Spinal cord (tissue), 10 donors: ENCODE results near the gene HIP1R. TPM values are rescaled to one million over a fixed set of nuclear protein-coding genes. Genes with fewer than 3 reads are reported as not detected.

Source experiments
- DNase-seq, 6 donors: peaks; one replicate each; pipeline versions ENCODE4 v3.0.0 to v3.0.0-alpha.2; 2013 to 2015; ENCODE audit warnings: low spot score in 6 of 6, low read depth in 4 of 6
- H3K27ac ChIP-seq: one replicate; pipeline ENCODE4 v1.5.1; 2013; ENCODE audit warnings: low read depth, low read length, control low read depth
- H3K27me3 ChIP-seq: one replicate; pipeline ENCODE4 v1.6.1; 2013; ENCODE audit warnings: low read length; ENCODE audit not compliant: control insufficient read depth, insufficient read depth
- H3K36me3 ChIP-seq: one replicate; pipeline ENCODE4 v1.6.1; 2013; ENCODE audit warnings: low read length; ENCODE audit not compliant: control insufficient read depth, insufficient read depth
- H3K4me1 ChIP-seq: one replicate; pipeline ENCODE4 v1.6.1; 2013; ENCODE audit warnings: low read length; ENCODE audit not compliant: control insufficient read depth, insufficient read depth
- H3K4me3 ChIP-seq: one replicate; pipeline ENCODE4 v1.5.1; 2013; ENCODE audit warnings: low read depth, low read length, control low read depth
- H3K9me3 ChIP-seq: one replicate; pipeline ENCODE4 v1.6.1; 2013; ENCODE audit warnings: low read length; ENCODE audit not compliant: control insufficient read depth, insufficient read depth
- WGBS: methylation state at CpG from one replicate; pipeline ENCODE4 v1.1.5; 2013; ENCODE audit warnings: missing lambda C conversion rate; ENCODE audit not compliant: insufficient coverage; 5-methylcytosine and 5-hydroxymethylcytosine counted together
- polyA plus RNA-seq, 2 donors: library from polyadenylated mRNA; unstranded; fragments of 120-200 nt; gene quantifications; one replicate each; pipeline ENCODE4 v1.2.1, GENCODE V29; 2013; ENCODE audit not compliant: insufficient read length in 2 of 2
- total RNA-seq, 2 donors: library from RNA; depleted of rRNA in 1 of 2; stranded (reverse); fragments of 120-200 nt in 1 of 2; fragments of >200 nt in 1 of 2; gene quantifications; one replicate each; pipeline versions ENCODE4 v1.2.3 to v1.2.4, GENCODE V29; 2013 to 2014
- donor health status: healthy.

HIP1R gene
- total and polyA plus RNA-seq, 4 donors = 37.5 to 71.4 (median 49.8) TPM

- H3K9me3 ChIP-seq = no peaks in the 10 kb centered on the region
- H3K36me3 ChIP-seq = peaks cover 84% of the 10 kb centered on the region
- DNase-seq = no peak
- WGBS = 88% methylated on average over 13 of the region's 17 CpGs
- H3K4me1 ChIP-seq = peaks cover 38% of the 10 kb centered on the region
- H3K4me3 ChIP-seq = no peak overlapping the region
- no peak overlapping the region for H3K27ac ChIP-seq
- H3K27me3 ChIP-seq = no peaks in the 10 kb centered on the region
These were observed 19.3 kb downstream of the HIP1R start for GRCh38 chr12:122854554-122854953.

- H3K27ac ChIP-seq = no peak overlapping the region
- no peak for DNase-seq
- peaks cover 36% of the 10 kb centered on the region for H3K4me1 ChIP-seq
- H3K27me3 ChIP-seq = no peaks in the 10 kb centered on the region
- H3K36me3 ChIP-seq = peaks cover 86% of the 10 kb centered on the region
- H3K9me3 ChIP-seq = no peaks in the 10 kb centered on the region
- H3K4me3 ChIP-seq = no peak overlapping the region
- 92% methylated on average over 24 of the region's 24 CpGs for WGBS
These were observed 20.0 kb downstream of the HIP1R start for GRCh38 chr12:122855071-122855829.

GRCh38 chr12:122855928-122856831 lies 20.9 kb downstream of the HIP1R start:
- peaks cover 40% of the 10 kb centered on the region for H3K4me1 ChIP-seq
- no peaks in the 10 kb centered on the region for H3K27me3 ChIP-seq

GRCh38 chr12:122856999-122857671 lies 21.9 kb downstream of the HIP1R start:
- H3K27ac ChIP-seq = no peak overlapping the region
- H3K36me3 ChIP-seq = peaks cover 91% of the 10 kb centered on the region
- 86% methylated on average over 22 of the region's 24 CpGs for WGBS
- no peak for DNase-seq
- H3K27me3 ChIP-seq = no peaks in the 10 kb centered on the region
- no peaks in the 10 kb centered on the region for H3K9me3 ChIP-seq
- H3K4me3 ChIP-seq = no peak overlapping the region
- H3K4me1 ChIP-seq = peaks cover 38% of the 10 kb centered on the region

More at GRCh38 chr12:122855928-122856831, 20.9 kb downstream of the HIP1R start:
- DNase-seq = no peak
- WGBS = 89% methylated on average over 38 of the region's 40 CpGs
- Histone ChIP-seq H3K27ac (no peak overlapping the region), H3K9me3 (no peaks in the 10 kb centered on the region), H3K36me3 (peaks cover 89% of the 10 kb centered on the region), H3K4me3 (no peak overlapping the region)

GRCh38 chr12:122858171-122858570 lies 22.9 kb downstream of the HIP1R start:
- DNase-seq = no peak
- Histone ChIP-seq H3K27ac (no peak overlapping the region), H3K27me3 (no peaks in the 10 kb centered on the region), H3K4me3 (no peak overlapping the region), H3K9me3 (no peaks in the 10 kb centered on the region), H3K36me3 (peaks cover 94% of the 10 kb centered on the region), H3K4me1 (peaks cover 37% of the 10 kb centered on the region)
- WGBS = 87% methylated on average over 14 of the region's 14 CpGs

- no peak overlapping the region for H3K4me3 ChIP-seq
- 92% methylated on average over 22 of the region's 22 CpGs for WGBS
- no peak overlapping the region for H3K27ac ChIP-seq
- H3K4me1 ChIP-seq = peaks cover 36% of the 10 kb centered on the region
- no peaks in the 10 kb centered on the region for H3K27me3 ChIP-seq
- DNase-seq = no peak
- peaks cover 94% of the 10 kb centered on the region for H3K36me3 ChIP-seq
- H3K9me3 ChIP-seq = no peaks in the 10 kb centered on the region
These were observed 23.5 kb downstream of the HIP1R start for GRCh38 chr12:122858591-122859302.

- H3K36me3 ChIP-seq = peaks cover 92% of the 10 kb centered on the region
- WGBS = 86% methylated on average over 22 of the region's 26 CpGs
- H3K27me3 ChIP-seq = no peaks in the 10 kb centered on the region
- no peaks in the 10 kb centered on the region for H3K9me3 ChIP-seq
- DNase-seq = no peak
- no peak overlapping the region for H3K27ac ChIP-seq
- H3K4me3 ChIP-seq = no peak overlapping the region
- peaks cover 29% of the 10 kb centered on the region for H3K4me1 ChIP-seq
These were observed 24.2 kb downstream of the HIP1R start for GRCh38 chr12:122859303-122860039.

GRCh38 chr12:122860040-122860853 lies 25.0 kb downstream of the HIP1R start:
- WGBS = 39% methylated on average over 23 of the region's 28 CpGs
- H3K36me3 ChIP-seq = peaks cover 92% of the 10 kb centered on the region
- no peak overlapping the region for H3K27ac ChIP-seq
- no peaks in the 10 kb centered on the region for H3K27me3 ChIP-seq
- no peaks in the 10 kb centered on the region for H3K9me3 ChIP-seq
- DNase-seq = peak in 3 of 6 donors; percentile 68 to 93 (median 91)
- H3K4me1 ChIP-seq = peaks cover 33% of the 10 kb centered on the region
- no peak overlapping the region for H3K4me3 ChIP-seq
